Activated T-cell treated with anti-CD3 and anti-CD28 coated beads, Interleukin-2, amount 50 U/mL, for 48 hours (primary cell): ENCODE results near the gene WFIKKN2.
A peak's percentile ranks its signal among the peaks of the same experiment; 100 is the strongest.

Source experiments
- DNase-seq, 2 experiments: peaks; one replicate each; pipeline ENCODE4 v3.0.0-alpha.2; 2020

Gene WFIKKN2

GRCh38 chr17:50836826-50837225 is 1.4 kb downstream of the WFIKKN2 start:
- no peak for DNase-seq

GRCh38 chr17:50837286-50837979 is 2.0 kb downstream of the WFIKKN2 start:
- peak in 1 of 2 experiments; percentile 10 for DNase-seq

GRCh38 chr17:50837980-50838954 is 2.9 kb downstream of the WFIKKN2 start:
- DNase-seq, result no peak

GRCh38 chr17:50839591-50840310 is 4.4 kb downstream of the WFIKKN2 start:
- DNase-seq, result no peak

- no peak for DNase-seq
Observed at GRCh38 chr17:50840311-50840851, 5.0 kb downstream of the WFIKKN2 start.

- no peak for DNase-seq
Observed at GRCh38 chr17:50841277-50841948, 6.0 kb downstream of the WFIKKN2 start.

GRCh38 chr17:50841949-50842354 is 6.6 kb downstream of the WFIKKN2 start:
- peak; percentile 69 to 74 for DNase-seq

- DNase-seq, result no peak
Observed at GRCh38 chr17:50842506-50843149, 7.2 kb downstream of the WFIKKN2 start.

GRCh38 chr17:50843150-50843905 is 7.9 kb downstream of the WFIKKN2 start:
- no peak for DNase-seq

- no peak for DNase-seq
Observed at GRCh38 chr17:50844117-50844700, 8.8 kb downstream of the WFIKKN2 start.

GRCh38 chr17:50845240-50846147 is 10.1 kb downstream of the WFIKKN2 start:
- DNase-seq, result peak in 1 of 2 experiments; percentile 11

- peak in 1 of 2 experiments; percentile 4 for DNase-seq
Observed at GRCh38 chr17:50847566-50847965, 12.2 kb downstream of the WFIKKN2 start.

GRCh38 chr17:50848039-50848438 is 12.7 kb downstream of the WFIKKN2 start:
- peak in 1 of 2 experiments; percentile 6 for DNase-seq

- DNase-seq, result no peak
Observed at GRCh38 chr17:50848711-50849110, 13.3 kb downstream of the WFIKKN2 start.

GRCh38 chr17:50850640-50851039 is 15.3 kb downstream of the WFIKKN2 start:
- DNase-seq, result no peak

- peak in 1 of 2 experiments; percentile 11 for DNase-seq
Observed at GRCh38 chr17:50853015-50853615, 17.7 kb downstream of the WFIKKN2 start.

- DNase-seq, result no peak
Observed at GRCh38 chr17:50853781-50854180, 18.4 kb downstream of the WFIKKN2 start.

GRCh38 chr17:50855708-50856330 is 20.4 kb downstream of the WFIKKN2 start:
- DNase-seq, result no peak
